ENCODE measurements around the gene EIPR1. TPM values are rescaled to one million over a fixed set of nuclear protein-coding genes. Genes with fewer than 3 reads are reported as not detected.

EIPR1 gene
- total and polyA plus RNA-seq, 2 of the 13 experiments (the other 11 are each of a cell fraction or from before 2014, with no cell fraction given), result 70.0 to 96.3 TPM

GRCh38 chr2:3289526-3289925 is 88.1 kb downstream of the EIPR1 start:
- Histone ChIP-seq H3K27ac (ENCODE audit: extremely low read length, insufficient read depth, low read length) (no peak overlapping the region), H3K4me2 (ENCODE audit: low read depth, low read length) (no peak overlapping the region), H3K27me3 (ENCODE audit: control insufficient read depth in 1 of 2, insufficient read depth in 2 of 2, low read length in 2 of 2) (no peaks in the 10 kb centered on the region), H3K79me2 (ENCODE audit: insufficient read depth, low read length) (peaks cover 3% of the 10 kb centered on the region), H3K9ac (ENCODE audit: insufficient read depth, low read depth, low read length) (no peak overlapping the region), H2AFZ (ENCODE audit: low read length) (no peak overlapping the region), H3K9me3 (ENCODE audit: low read length) (no peaks in the 10 kb centered on the region), H3K4me3 (replicated peaks in 1 of 3; ENCODE audit: insufficient read depth in 1 of 3, low read depth in 2 of 3, low read length in 3 of 3) (no peak overlapping the region), H3K36me3 (replicated peaks in 1 of 2; ENCODE audit: control insufficient read depth in 1 of 2, insufficient read depth in 2 of 2, low read length in 2 of 2) (peaks cover 3 to 5% of the 10 kb centered on the region in 2 experiments; a peak in 3 of 5 replicates), H4K20me1 (ENCODE audit: insufficient read depth, low read length) (peaks cover 26% of the 10 kb centered on the region), H3K4me1 (ENCODE audit: insufficient read depth, low read length) (peaks cover 9% of the 10 kb centered on the region)
- no TSS peak for BruUV-seq (replicated peaks)
- TF ChIP-seq ZNF264 (CRISPR knock-in tag; IDR thresholded peaks at IDR 0.05), result no peak
- no peak for TF ChIP-seq HMGA1 (CRISPR knock-in tag; conservative IDR thresholded peaks at IDR 0.05)
- no peak for TF ChIP-seq MAZ (IDR thresholded peaks at IDR 0.05; ENCODE audit: borderline replicate concordance, low read depth, low read length)
- TF ChIP-seq MAZ (CRISPR knock-in tag; IDR thresholded peaks at IDR 0.05; ENCODE audit: low read depth), result no peak
- no peak for TF ChIP-seq ZNF296 (CRISPR knock-in tag; conservative IDR thresholded peaks at IDR 0.05)
- TF ChIP-seq ZNF3 (CRISPR knock-in tag; IDR thresholded peaks at IDR 0.05), result no peak
- TF ChIP-seq, protein P1, sequence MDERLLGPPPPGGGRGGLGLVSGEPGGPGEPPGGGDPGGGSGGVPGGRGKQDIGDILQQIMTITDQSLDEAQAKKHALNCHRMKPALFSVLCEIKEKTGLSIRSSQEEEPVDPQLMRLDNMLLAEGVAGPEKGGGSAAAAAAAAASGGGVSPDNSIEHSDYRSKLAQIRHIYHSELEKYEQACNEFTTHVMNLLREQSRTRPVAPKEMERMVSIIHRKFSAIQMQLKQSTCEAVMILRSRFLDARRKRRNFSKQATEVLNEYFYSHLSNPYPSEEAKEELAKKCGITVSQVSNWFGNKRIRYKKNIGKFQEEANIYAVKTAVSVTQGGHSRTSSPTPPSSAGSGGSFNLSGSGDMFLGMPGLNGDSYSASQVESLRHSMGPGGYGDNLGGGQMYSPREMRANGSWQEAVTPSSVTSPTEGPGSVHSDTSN (CRISPR knock-in tag; IDR thresholded peaks at IDR 0.05), result no peak
- TF ChIP-seq HNRNPK (IDR thresholded peaks at IDR 0.05; ENCODE audit: low read depth, low read length, poor library complexity, severe bottlenecking), result no peak
- WGBS (ENCODE audit: low lambda C conversion rate), result 97% methylated on average over 15 of the region's 15 CpGs
- no peak for DNase-seq (ENCODE audit: low spot score)
- ATAC-seq, result no peak
- intact Hi-C loops (cut with micrococcal nuclease; ENCODE audit: unreplicated experiment), result no loop called here
- in situ Hi-C loops (cut with HindIII; ENCODE audit: extremely low pct_ligation_motif_present, low pct_unique_long_range_greater_than_20kb), result no loop called here
- ChIA-PET CTCF (ENCODE audit: low intra/inter-chr PET ratio, low total read pairs) (no interaction called here), POLR2A (no interaction called here)
- no peak for FAIRE-seq

DNA sequence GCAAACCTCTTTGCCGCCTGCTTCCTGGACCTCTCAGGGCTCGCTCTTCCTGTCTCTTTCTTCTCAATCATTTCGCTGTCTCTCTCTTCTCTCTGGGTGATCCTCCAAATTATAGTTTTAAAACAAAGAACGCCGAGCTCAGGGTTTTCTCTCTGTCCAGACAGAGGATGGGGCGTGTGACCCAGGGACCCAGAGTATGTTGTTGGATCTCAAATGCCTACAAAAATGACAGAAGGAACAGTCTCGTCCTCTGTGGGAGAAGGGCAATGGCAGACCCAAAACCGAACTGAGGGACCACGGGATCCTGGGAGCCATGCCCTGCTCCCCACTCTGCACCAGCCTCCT is 88.5 kb downstream of the EIPR1 start:
- Histone ChIP-seq H3K27ac (ENCODE audit: extremely low read length, insufficient read depth, low read length) (no peak overlapping the region), H2AFZ (ENCODE audit: low read length) (no peak overlapping the region), H3K36me3 (replicated peaks in 1 of 2; ENCODE audit: control insufficient read depth in 1 of 2, insufficient read depth in 2 of 2, low read length in 2 of 2) (peaks cover 3 to 5% of the 10 kb centered on the region in 2 experiments; a peak in 3 of 5 replicates), H3K27me3 (ENCODE audit: control insufficient read depth in 1 of 2, insufficient read depth in 2 of 2, low read length in 2 of 2) (no peaks in the 10 kb centered on the region), H4K20me1 (ENCODE audit: insufficient read depth, low read length) (peaks cover 22% of the 10 kb centered on the region), H3K4me2 (ENCODE audit: low read depth, low read length) (no peak overlapping the region), H3K9ac (ENCODE audit: insufficient read depth, low read depth, low read length) (no peak overlapping the region), H3K4me3 (replicated peaks in 1 of 3; ENCODE audit: insufficient read depth in 1 of 3, low read depth in 2 of 3, low read length in 3 of 3) (no peak overlapping the region), H3K4me1 (ENCODE audit: insufficient read depth, low read length) (peaks cover 5% of the 10 kb centered on the region), H3K9me3 (ENCODE audit: low read length) (no peaks in the 10 kb centered on the region), H3K79me2 (ENCODE audit: insufficient read depth, low read length) (peaks cover 3% of the 10 kb centered on the region)
- in situ Hi-C loops (cut with HindIII; ENCODE audit: extremely low pct_ligation_motif_present, low pct_unique_long_range_greater_than_20kb), result no loop called here
- no peak for ATAC-seq
- intact Hi-C loops (cut with micrococcal nuclease; ENCODE audit: unreplicated experiment), result no loop called here
- FAIRE-seq, result no peak
- no TSS peak for BruUV-seq (replicated peaks)
- 96% methylated on average over 9 of the region's 9 CpGs for WGBS (ENCODE audit: low lambda C conversion rate)
- POLR2A ChIA-PET, result no interaction called here
- DNase-seq (ENCODE audit: low spot score), result no peak
- TF ChIP-seq CEBPG (CRISPR knock-in tag; IDR thresholded peaks at IDR 0.05), result no peak
- peak; percentile 25 to 86; a peak in 2 of 4 replicates for TF ChIP-seq MAFK (conservative IDR thresholded peaks at IDR 0.05 in 1 of 2, IDR thresholded peaks at IDR 0.05 in 1 of 2; ENCODE audit: low read length in 2 of 2)
- peak; percentile 55; the same call in 1 of the 2 replicates for TF ChIP-seq MAFF (IDR thresholded peaks at IDR 0.05; ENCODE audit: low read depth, low read length)
- CTCF ChIA-PET (ENCODE audit: low intra/inter-chr PET ratio, low total read pairs), result no interaction called here

Measured in HepG2 (cell line).